Stimulated activated CD4-positive, alpha-beta T cell treated with anti-CD3 and anti-CD28 coated beads, TNF-alpha, amount 100 ng/mL, for 48 hours (primary cell): ENCODE results near the gene KRTAP10-12.

Source experiments
- DNase-seq, 3 donors: peaks; one replicate each; pipeline ENCODE4 v3.0.0-alpha.2; 2020; ENCODE audit warnings: low read depth in 3 of 3

The KRTAP10-12 gene

GRCh38 chr21:44711327-44712202 lies 14.6 kb downstream of the KRTAP10-12 start, which contains the start of gene TSPEAR:
TSS of gene TSPEAR (minus strand) at chr21:44711572. CDS start at chr21:44711514, 58 bp downstream.
- no peak for DNase-seq

DNA sequence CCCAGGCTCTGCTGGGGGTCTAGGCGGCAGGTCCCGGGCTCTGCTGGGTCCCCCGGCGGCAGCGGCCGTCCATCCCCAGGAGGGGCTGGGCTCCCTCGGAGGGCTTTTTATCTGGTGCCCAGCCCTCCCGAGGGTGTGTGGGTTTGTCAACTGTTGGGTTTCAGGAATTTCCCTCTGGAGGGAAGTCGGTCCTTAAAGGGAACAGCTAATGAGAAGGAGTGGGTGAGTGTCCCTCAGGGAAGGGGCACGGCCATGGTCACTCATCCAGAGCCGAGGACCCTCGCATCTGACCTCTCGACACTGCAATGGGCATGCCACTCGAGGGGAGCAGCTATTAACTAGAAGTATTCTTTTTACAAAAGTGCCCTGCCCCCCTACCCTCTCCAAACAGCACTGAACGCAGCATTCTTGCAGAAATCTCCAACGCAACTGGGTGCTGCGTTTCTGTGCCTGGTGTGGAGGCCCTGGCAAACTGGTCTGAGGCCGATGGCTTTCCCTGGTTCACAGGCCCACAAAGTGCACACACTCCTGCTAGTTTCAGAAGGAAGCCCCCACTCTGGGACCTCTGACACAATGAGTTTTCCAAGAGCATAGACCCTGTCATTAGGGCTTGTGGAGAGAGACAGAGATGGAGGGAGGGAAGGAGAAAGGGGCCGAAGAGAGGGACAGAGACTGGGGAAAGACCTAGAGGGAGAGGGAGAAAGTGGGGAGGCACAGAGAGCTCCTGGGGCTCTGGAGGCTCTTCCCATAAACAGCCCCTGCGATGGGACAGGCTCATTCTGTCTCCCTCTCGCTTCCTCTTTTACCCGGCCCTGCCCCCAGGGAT lies 15.4 kb downstream of the KRTAP10-12 start:
- no peak for DNase-seq

- DNase-seq, result no peak
Measured at GRCh38 chr21:44713130-44713529, 16.2 kb downstream of the KRTAP10-12 start.

- DNase-seq, result no peak
Measured at GRCh38 chr21:44713846-44714245, 16.9 kb downstream of the KRTAP10-12 start.

DNA sequence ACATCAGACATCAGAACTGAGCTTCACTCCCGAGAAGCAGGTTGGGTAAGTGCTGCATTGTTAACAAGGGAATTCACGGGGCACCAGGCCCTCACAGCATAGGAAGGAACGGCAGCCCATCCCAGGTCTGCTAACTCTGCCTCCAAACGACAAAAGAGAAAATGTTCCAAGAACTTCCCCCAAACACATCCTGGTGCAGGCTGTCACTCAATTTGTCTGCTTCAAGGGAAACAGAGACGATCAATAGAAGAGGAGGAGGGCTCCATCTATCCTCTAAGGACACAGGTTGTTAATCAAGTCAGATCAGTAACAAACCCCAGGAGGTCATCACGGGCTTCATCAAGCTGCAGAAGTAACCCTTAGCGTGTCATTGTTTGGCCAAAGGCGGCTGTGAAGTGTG lies 17.9 kb downstream of the KRTAP10-12 start:
- no peak for DNase-seq

- no peak for DNase-seq
Measured at GRCh38 chr21:44716984-44717383, 20.0 kb downstream of the KRTAP10-12 start.

- no peak for DNase-seq
Measured at GRCh38 chr21:44718093-44718492, 21.1 kb downstream of the KRTAP10-12 start.

DNA sequence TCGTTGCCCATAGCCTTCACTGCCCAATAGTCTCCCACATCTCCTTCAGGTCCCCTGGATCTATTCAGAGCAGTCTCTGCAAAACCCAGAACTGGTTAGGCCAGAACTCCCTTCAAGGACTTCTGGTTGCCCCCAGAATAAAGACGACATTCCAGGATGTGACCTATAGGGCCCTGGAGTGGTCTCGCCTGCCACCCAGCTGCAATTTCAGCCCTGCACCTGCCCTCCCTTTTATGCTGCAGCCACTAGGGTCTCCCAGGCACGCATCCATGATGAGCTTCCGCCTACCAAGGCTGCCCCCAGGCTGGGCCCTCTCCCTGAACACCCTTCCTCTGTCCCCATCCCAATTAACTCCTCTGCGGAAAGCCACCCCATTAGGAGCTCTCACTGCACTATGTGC lies 21.6 kb downstream of the KRTAP10-12 start:
- DNase-seq, result no peak

- DNase-seq, result no peak
Measured at GRCh38 chr21:44720170-44720569, 23.2 kb downstream of the KRTAP10-12 start.

GRCh38 chr21:44722731-44723130 lies 25.8 kb downstream of the KRTAP10-12 start:
- DNase-seq, result no peak

GRCh38 chr21:44723177-44724131 lies 26.5 kb downstream of the KRTAP10-12 start:
- DNase-seq, result no peak

GRCh38 chr21:44724196-44724595 lies 27.2 kb downstream of the KRTAP10-12 start:
- no peak for DNase-seq

DNA sequence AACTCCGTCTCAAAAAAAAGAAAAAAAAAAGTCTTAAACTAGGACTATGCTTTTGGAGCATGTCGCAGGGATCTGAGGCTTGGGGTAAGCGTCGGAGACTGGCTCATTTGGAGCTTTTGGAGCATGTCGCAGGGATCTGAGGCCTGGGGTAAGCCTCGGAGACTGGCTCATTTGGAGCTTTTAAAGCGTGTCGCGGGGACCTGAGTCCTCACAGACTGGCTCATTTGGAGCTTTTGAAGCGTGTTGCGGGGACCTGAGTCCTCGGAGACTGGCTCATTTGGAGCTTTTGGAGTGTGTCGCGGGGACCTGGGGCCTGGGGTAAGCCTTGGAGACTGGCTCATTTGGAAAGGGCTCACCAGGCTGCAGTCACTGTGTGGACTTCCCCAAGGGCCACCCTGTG lies 28.0 kb downstream of the KRTAP10-12 start:
- no peak for DNase-seq

- DNase-seq, result no peak
Measured at GRCh38 chr21:44726826-44727225, 29.9 kb downstream of the KRTAP10-12 start.

GRCh38 chr21:44727321-44727720 lies 30.3 kb downstream of the KRTAP10-12 start:
- no peak for DNase-seq

DNA sequence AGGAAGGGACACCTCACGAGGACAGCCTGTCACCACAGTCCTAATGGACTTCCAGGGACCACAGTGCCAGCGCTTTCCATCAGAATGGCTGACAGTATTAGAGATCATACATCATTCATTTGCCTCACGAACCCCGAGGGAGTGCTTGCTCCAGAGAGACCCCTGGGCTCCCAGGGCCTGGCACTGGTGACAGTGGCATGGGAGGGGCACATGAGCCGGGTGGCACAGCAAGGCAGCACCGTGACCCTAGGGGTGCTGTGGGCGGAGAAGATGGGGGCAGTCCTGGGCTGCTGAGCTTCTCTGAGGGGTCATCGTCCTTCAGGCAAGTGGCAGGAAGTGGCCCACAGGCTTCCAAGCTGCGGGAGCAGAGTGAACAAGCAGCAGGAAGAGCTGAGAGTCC lies 30.8 kb downstream of the KRTAP10-12 start:
- DNase-seq, result no peak

DNA sequence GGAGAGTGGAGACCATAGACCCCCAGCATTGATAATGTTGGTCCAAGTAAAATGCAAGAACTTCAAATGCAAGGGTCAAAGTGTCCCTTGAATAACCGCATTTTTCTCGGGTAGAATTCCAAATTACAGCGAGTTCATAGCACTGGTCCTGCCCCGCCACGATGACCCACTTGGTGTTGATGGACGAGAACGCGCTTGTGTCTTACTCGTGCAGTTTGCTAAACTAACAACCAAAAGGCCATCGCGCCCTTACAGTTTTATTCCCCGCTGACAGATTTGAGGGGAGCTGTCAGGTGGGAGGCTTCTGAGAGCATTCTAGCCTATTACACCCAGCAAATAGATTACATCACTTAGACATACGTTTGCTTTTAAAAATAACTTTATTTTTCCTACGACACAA lies 31.7 kb downstream of the KRTAP10-12 start:
- DNase-seq, result no peak

GRCh38 chr21:44729336-44730027 lies 32.5 kb downstream of the KRTAP10-12 start:
- DNase-seq, result no peak

DNA sequence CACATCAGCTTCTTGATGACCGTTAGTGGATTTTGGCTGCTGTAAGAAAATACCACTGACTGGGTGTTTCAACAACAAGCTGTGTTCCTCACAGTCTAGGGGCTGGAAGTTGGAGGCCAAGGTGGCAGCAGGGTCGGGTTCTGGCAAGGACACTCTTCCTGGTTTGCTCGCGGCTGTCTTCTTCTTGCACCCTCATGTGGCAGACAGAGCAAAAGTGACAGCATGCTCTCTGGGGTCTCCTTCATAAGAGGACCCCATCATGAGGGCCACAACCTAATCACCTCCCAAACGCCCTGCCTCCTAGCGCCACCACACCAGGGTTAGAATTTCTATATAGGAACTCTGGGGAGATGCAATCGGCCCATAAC lies 33.0 kb downstream of the KRTAP10-12 start:
- no peak for DNase-seq

DNA sequence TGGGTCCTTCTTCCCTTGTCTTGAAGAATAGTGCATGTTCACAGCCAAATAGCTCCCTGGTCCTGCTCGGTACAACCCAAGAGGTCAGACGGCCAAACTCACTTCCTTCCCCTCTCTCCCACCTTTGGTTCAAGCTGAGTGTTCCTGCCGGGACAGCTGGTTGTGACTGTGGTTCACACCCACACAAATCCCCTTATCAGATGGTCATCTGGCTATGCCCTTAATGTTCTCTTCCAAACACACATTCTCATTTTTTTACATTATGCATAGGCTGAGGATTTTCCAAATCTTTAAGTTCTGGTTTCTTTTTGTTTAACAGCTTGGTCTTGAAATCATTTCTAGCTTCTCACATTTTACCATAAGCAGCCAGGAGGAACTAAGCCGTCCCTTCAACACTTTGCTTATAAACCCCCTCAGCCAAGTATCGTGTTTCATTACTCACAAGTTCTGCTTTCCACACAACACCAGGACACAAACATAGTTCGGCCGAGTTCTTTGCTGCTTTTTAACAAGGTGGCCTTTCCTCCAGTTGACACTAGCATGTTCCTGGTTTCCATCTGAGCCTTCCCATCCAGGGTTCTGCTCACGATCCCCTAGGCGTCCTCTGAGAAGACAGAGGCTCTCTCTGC lies 34.1 kb downstream of the KRTAP10-12 start:
- no peak for DNase-seq

DNA sequence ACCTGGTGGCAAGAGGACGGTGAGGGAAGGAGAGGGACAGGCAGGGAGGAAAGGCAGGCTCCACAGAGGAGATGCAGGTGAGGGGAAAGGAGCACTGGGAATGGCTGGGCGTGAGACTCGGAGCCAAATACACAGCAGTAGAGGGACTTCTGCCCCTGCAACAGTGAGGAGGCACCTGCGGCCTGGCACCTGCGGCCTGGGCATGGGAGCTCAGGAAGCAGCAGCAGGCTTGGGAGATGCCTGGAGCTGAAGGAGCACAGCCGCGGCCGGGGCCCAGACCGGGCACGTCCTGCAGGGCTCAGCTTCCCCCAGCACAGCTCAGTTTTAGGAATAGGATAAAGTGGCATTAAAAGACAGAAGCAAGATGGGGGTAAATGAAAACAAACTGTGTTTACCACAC lies 35.3 kb downstream of the KRTAP10-12 start:
- DNase-seq, result no peak
